ENCODE data around the gene HRH4.

HRH4 gene

DNA sequence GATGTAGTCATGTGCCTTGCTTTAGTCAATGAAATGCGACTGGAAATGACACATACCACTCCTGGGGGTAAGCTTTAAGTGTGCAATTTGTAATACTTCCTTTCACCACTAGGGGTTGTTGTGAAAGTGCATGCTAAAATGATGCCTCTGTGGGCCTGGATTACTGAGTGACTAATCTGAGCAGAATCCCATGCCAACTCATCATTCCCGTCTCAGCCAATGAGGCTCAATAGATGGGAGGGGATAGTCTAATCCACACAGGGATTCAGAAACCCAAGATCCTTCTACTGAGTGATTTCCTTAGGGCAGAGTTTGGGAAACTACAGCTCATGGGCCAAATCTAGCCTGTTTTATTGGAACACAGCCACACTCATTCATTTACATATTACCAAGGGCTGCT is 54.0 kb downstream of the HRH4 start:
- Histone ChIP-seq H3K27ac (replicated peaks; ENCODE audit: low read length) (no peak overlapping the region), H3K79me1 (ENCODE audit: low read depth, low read length) (no peaks in the 10 kb centered on the region), H3K23ac (ENCODE audit: low read depth, low read length, poor library complexity) (no peak overlapping the region), H3K4me1 (ENCODE audit: control insufficient read depth in 2 of 2, insufficient read depth in 1 of 2, low read depth in 1 of 2, low read length in 2 of 2) (peaks cover 3 to 6% of the 10 kb centered on the region in 2 donors), H2AFZ (ENCODE audit: low read length) (no peak overlapping the region), H3K18ac (ENCODE audit: low read length) (no peak overlapping the region), H3K9me3 (replicated peaks in 1 of 2; ENCODE audit: control insufficient read depth in 2 of 2, insufficient read depth in 1 of 2, low read depth in 1 of 2, low read length in 2 of 2) (no peaks in the 10 kb centered on the region), H2BK15ac (ENCODE audit: low read length) (no peak overlapping the region), H2BK5ac (ENCODE audit: low read length) (no peak overlapping the region), H3K14ac (ENCODE audit: low read length) (no peak overlapping the region), H3K4ac (ENCODE audit: low read length) (no peak overlapping the region), H3K4me2 (ENCODE audit: insufficient read depth, low read length, poor library complexity, severe bottlenecking) (no peak overlapping the region), H2BK120ac (ENCODE audit: low read depth, low read length) (no peak overlapping the region), H3K36me3 (replicated peaks in 1 of 2; ENCODE audit: control insufficient read depth in 2 of 2, insufficient read depth in 2 of 2, low read length in 2 of 2) (no peaks in the 10 kb centered on the region), H3K4me3 (ENCODE audit: low read length in 2 of 2) (no peak overlapping the region), H3K27me3 (ENCODE audit: control insufficient read depth in 3 of 3, insufficient read depth in 3 of 3, low read depth in 1 of 3, low read length in 3 of 3) (no peaks in the 10 kb centered on the region), H2BK12ac (ENCODE audit: low read length) (no peak overlapping the region), H4K8ac (ENCODE audit: low read depth, low read length) (no peak overlapping the region), H2AK5ac (ENCODE audit: low read depth, low read length) (no peak overlapping the region), H3K9ac (ENCODE audit: low read depth, low read length, poor library complexity) (no peak overlapping the region), H4K91ac (ENCODE audit: low read depth, low read length, poor library complexity) (no peak overlapping the region)
- WGBS, 2 donors (ENCODE audit: extremely low coverage in 2 of 2, insufficient read length in 2 of 2, insufficient replicate concordance in 1 of 2) = no CpG with 5 or more reads among the region's 2 CpGs
- peak; percentile 9 for DNase-seq (ENCODE audit: low spot score)

DNA sequence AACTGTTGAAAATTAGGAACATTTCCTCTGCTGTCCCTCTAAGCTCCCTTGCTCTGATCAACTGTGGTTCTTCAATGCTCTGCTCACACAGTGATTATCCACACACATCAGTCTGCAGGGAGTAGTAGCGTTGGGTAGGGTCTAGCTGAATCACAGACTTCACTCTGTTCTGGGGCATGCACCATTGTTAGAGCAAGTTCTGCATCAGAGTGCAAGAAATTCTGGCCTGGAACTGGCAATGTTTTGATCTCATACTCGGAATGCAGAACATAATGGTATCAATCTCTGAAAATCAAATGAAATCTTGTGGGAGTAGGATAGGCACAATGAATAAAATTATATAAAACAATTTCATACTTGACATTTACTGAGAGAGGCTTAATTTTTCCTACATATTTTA is 55.3 kb downstream of the HRH4 start:
- Histone ChIP-seq H3K23ac (ENCODE audit: low read depth, low read length, poor library complexity) (no peak overlapping the region), H2AFZ (ENCODE audit: low read length) (no peak overlapping the region), H2AK5ac (ENCODE audit: low read depth, low read length) (no peak overlapping the region), H3K4ac (ENCODE audit: low read length) (no peak overlapping the region), H2BK120ac (ENCODE audit: low read depth, low read length) (no peak overlapping the region), H3K4me1 (ENCODE audit: control insufficient read depth in 2 of 2, insufficient read depth in 1 of 2, low read depth in 1 of 2, low read length in 2 of 2) (peaks cover 0 to 4% of the 10 kb centered on the region in 2 donors), H3K27me3 (ENCODE audit: control insufficient read depth in 3 of 3, insufficient read depth in 3 of 3, low read depth in 1 of 3, low read length in 3 of 3) (no peaks in the 10 kb centered on the region), H3K36me3 (replicated peaks in 1 of 2; ENCODE audit: control insufficient read depth in 2 of 2, insufficient read depth in 2 of 2, low read length in 2 of 2) (no peaks in the 10 kb centered on the region), H3K9me3 (replicated peaks in 1 of 2; ENCODE audit: control insufficient read depth in 2 of 2, insufficient read depth in 1 of 2, low read depth in 1 of 2, low read length in 2 of 2) (no peaks in the 10 kb centered on the region), H2BK15ac (ENCODE audit: low read length) (no peak overlapping the region), H4K91ac (ENCODE audit: low read depth, low read length, poor library complexity) (no peak overlapping the region), H3K4me2 (ENCODE audit: insufficient read depth, low read length, poor library complexity, severe bottlenecking) (no peak overlapping the region), H3K14ac (ENCODE audit: low read length) (no peak overlapping the region), H2BK5ac (ENCODE audit: low read length) (no peak overlapping the region), H3K27ac (replicated peaks; ENCODE audit: low read length) (no peak overlapping the region), H3K4me3 (ENCODE audit: low read length in 2 of 2) (no peak overlapping the region), H3K18ac (ENCODE audit: low read length) (peak overlapping the region; percentile 3), H2BK12ac (ENCODE audit: low read length) (no peak overlapping the region), H4K8ac (ENCODE audit: low read depth, low read length) (no peak overlapping the region), H3K9ac (ENCODE audit: low read depth, low read length, poor library complexity) (no peak overlapping the region), H3K79me1 (ENCODE audit: low read depth, low read length) (no peaks in the 10 kb centered on the region)
- WGBS, 2 donors (ENCODE audit: extremely low coverage in 2 of 2, insufficient read length in 2 of 2, insufficient replicate concordance in 1 of 2) = no CpG with 5 or more reads among the region's 2 CpGs
- DNase-seq (ENCODE audit: low spot score) = no peak

DNA sequence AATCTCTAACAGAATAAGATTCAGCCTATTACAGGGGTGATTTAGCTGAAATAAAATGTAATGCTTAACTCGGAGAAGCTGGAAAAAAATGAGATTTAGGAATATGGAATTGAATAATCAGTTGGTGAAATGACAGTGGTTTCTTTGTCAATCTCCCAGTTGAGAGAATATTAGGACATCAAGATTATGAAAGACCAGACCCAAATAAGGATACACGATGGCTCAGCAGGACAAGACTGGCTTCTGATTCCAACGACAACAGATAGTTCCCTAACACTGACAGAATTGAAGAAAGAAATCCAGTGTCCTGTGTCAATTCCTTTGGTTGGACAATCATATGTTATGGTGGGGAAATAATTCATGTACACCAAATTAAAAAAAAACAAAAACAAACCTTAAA is 55.8 kb downstream of the HRH4 start:
- H3K27ac ChIP-seq (replicated peaks; ENCODE audit: low read length) = no peak overlapping the region
- H2AK5ac ChIP-seq (ENCODE audit: low read depth, low read length) = no peak overlapping the region
- H3K4ac ChIP-seq (ENCODE audit: low read length) = no peak overlapping the region
- no peak overlapping the region for H2AFZ ChIP-seq (ENCODE audit: low read length)
- H3K4me2 ChIP-seq (ENCODE audit: insufficient read depth, low read length, poor library complexity, severe bottlenecking) = no peak overlapping the region
- no peak overlapping the region for H3K9ac ChIP-seq (ENCODE audit: low read depth, low read length, poor library complexity)
- no peak overlapping the region for H2BK15ac ChIP-seq (ENCODE audit: low read length)
- H3K4me1 ChIP-seq (ENCODE audit: control insufficient read depth in 2 of 2, insufficient read depth in 1 of 2, low read depth in 1 of 2, low read length in 2 of 2) = peaks cover 0 to 10% of the 10 kb centered on the region in 2 donors
- no peak for DNase-seq (ENCODE audit: low spot score)
- no peak overlapping the region for H2BK12ac ChIP-seq (ENCODE audit: low read length)
- H4K91ac ChIP-seq (ENCODE audit: low read depth, low read length, poor library complexity) = no peak overlapping the region
- H2BK120ac ChIP-seq (ENCODE audit: low read depth, low read length) = no peak overlapping the region
- no peaks in the 10 kb centered on the region for H3K36me3 ChIP-seq (replicated peaks in 1 of 2; ENCODE audit: control insufficient read depth in 2 of 2, insufficient read depth in 2 of 2, low read length in 2 of 2)
- 100% methylated on average over 1 of the region's 3 CpGs; no CpG with 5 or more reads in 1 of the 2 donors for WGBS, 2 donors (ENCODE audit: extremely low coverage in 2 of 2, insufficient read length in 2 of 2, insufficient replicate concordance in 1 of 2)
- H3K14ac ChIP-seq (ENCODE audit: low read length) = no peak overlapping the region
- H2BK5ac ChIP-seq (ENCODE audit: low read length) = no peak overlapping the region
- H3K4me3 ChIP-seq (ENCODE audit: low read length in 2 of 2) = no peak overlapping the region
- no peak overlapping the region for H3K23ac ChIP-seq (ENCODE audit: low read depth, low read length, poor library complexity)
- H3K27me3 ChIP-seq (ENCODE audit: control insufficient read depth in 3 of 3, insufficient read depth in 3 of 3, low read depth in 1 of 3, low read length in 3 of 3) = no peaks in the 10 kb centered on the region
- no peak overlapping the region for H3K18ac ChIP-seq (ENCODE audit: low read length)
- no peaks in the 10 kb centered on the region for H3K79me1 ChIP-seq (ENCODE audit: low read depth, low read length)
- H3K9me3 ChIP-seq (replicated peaks in 1 of 2; ENCODE audit: control insufficient read depth in 2 of 2, insufficient read depth in 1 of 2, low read depth in 1 of 2, low read length in 2 of 2) = no peaks in the 10 kb centered on the region
- H4K8ac ChIP-seq (ENCODE audit: low read depth, low read length) = no peak overlapping the region

DNA sequence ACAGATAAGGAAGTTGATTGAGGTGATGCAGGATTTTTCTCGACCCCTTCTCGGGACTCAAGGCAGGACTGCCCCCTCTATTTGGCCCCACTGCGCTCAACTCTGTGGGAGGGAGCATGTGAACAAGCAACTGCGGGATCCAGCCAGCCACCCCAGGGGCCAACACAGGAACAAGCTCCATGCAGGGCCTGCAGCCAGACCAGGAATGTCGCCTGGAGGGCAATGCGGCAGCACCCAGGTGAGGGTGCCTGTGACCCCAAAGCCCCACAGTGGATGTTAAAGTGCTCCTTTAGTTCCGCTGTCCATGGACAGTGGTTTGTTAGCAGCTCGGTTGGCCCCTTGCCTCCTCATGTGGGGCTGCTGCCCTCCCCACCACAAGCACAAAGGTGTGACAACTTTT is 57.1 kb downstream of the HRH4 start:
- Histone ChIP-seq H3K14ac (ENCODE audit: low read length) (no peak overlapping the region), H3K27me3 (ENCODE audit: control insufficient read depth in 3 of 3, insufficient read depth in 3 of 3, low read depth in 1 of 3, low read length in 3 of 3) (no peaks in the 10 kb centered on the region), H2AK5ac (ENCODE audit: low read depth, low read length) (no peak overlapping the region)

More for the DNA sequence above, 57.1 kb downstream of the HRH4 start:
- Histone ChIP-seq H4K91ac (ENCODE audit: low read depth, low read length, poor library complexity) (no peak overlapping the region), H3K4ac (ENCODE audit: low read length) (no peak overlapping the region), H2BK5ac (ENCODE audit: low read length) (no peak overlapping the region), H3K36me3 (replicated peaks in 1 of 2; ENCODE audit: control insufficient read depth in 2 of 2, insufficient read depth in 2 of 2, low read length in 2 of 2) (no peaks in the 10 kb centered on the region), H3K9ac (ENCODE audit: low read depth, low read length, poor library complexity) (no peak overlapping the region), H2BK15ac (ENCODE audit: low read length) (no peak overlapping the region), H3K4me1 (ENCODE audit: control insufficient read depth in 2 of 2, insufficient read depth in 1 of 2, low read depth in 1 of 2, low read length in 2 of 2) (peaks cover 0 to 10% of the 10 kb centered on the region in 2 donors), H2BK12ac (ENCODE audit: low read length) (no peak overlapping the region), H4K8ac (ENCODE audit: low read depth, low read length) (no peak overlapping the region), H2AFZ (ENCODE audit: low read length) (no peak overlapping the region), H3K9me3 (replicated peaks in 1 of 2; ENCODE audit: control insufficient read depth in 2 of 2, insufficient read depth in 1 of 2, low read depth in 1 of 2, low read length in 2 of 2) (no peaks in the 10 kb centered on the region), H3K27ac (replicated peaks; ENCODE audit: low read length) (no peak overlapping the region), H3K18ac (ENCODE audit: low read length) (no peak overlapping the region), H3K23ac (ENCODE audit: low read depth, low read length, poor library complexity) (peak overlapping the region; percentile 23), H3K79me1 (ENCODE audit: low read depth, low read length) (no peaks in the 10 kb centered on the region), H3K4me3 (ENCODE audit: low read length in 2 of 2) (no peak overlapping the region), H2BK120ac (ENCODE audit: low read depth, low read length) (no peak overlapping the region), H3K4me2 (ENCODE audit: insufficient read depth, low read length, poor library complexity, severe bottlenecking) (no peak overlapping the region)
- DNase-seq (ENCODE audit: low spot score) = no peak
- WGBS, 2 donors (ENCODE audit: extremely low coverage in 2 of 2, insufficient read length in 2 of 2, insufficient replicate concordance in 1 of 2) = no CpG with 5 or more reads among the region's 8 CpGs

Data from neuronal stem cell (in vitro differentiated cells).